Spleen (tissue), 3 donors: Measurements from ENCODE around the gene FNDC3A.

Source experiments
- POLR2A ChIP-seq, 3 donors: fragments of 450-650 bp; IDR thresholded peaks; one replicate each; pipeline ENCODE4 v1.5.1; 2017; ENCODE audit warnings: antibody characterized with exemption in 3 of 3, mild to moderate bottlenecking in 1 of 3
- POLR2AphosphoS5 ChIP-seq, 3 donors: sonication (generic); formaldehyde crosslinking; IDR thresholded peaks; one replicate each; pipeline ENCODE4 v1.5.1; 2017; ENCODE audit warnings: antibody characterized with exemption in 3 of 3

- no peak for TF ChIP-seq POLR2AphosphoS5 (IDR thresholded peaks at IDR 0.05)
- no peak for TF ChIP-seq POLR2A (IDR thresholded peaks at IDR 0.05)
Observed at GRCh38 chr13:49044836-49045235, 69.1 kb downstream of the FNDC3A start.
